CD4-positive, CD25-positive, alpha-beta regulatory T cell (primary cell): ENCODE data around the gene TCIRG1. TPM values are rescaled to one million over a fixed set of nuclear protein-coding genes. Genes with fewer than 3 reads are reported as not detected.

ENCODE experiments used
- ATAC-seq, 2 donors: fragments of 150-1000 bp; cut with Tn5 transposase; one replicate each; pipeline ENCODE4 v1.10.0; 2021; ENCODE audit warnings: low read depth in 2 of 2, moderate number of reproducible peaks in 2 of 2, moderate library complexity in 1 of 2
- DNase-seq, 3 donors: peaks; one replicate each; pipeline versions ENCODE4 v3.0.0 to v3.0.0-alpha.2; 2012 to 2022; ENCODE audit warnings: mixed read lengths in 1 of 3
- H3K27ac ChIP-seq: one replicate; pipeline ENCODE4 v1.7.0; 2013; ENCODE audit warnings: mild to moderate bottlenecking, low read length; ENCODE audit not compliant: insufficient read depth, poor library complexity, severe bottlenecking
- H3K27me3 ChIP-seq: one replicate; pipeline ENCODE4 v1.7.0; 2013; ENCODE audit warnings: low read length; ENCODE audit not compliant: control insufficient read depth, insufficient read depth
- H3K36me3 ChIP-seq: one replicate; pipeline ENCODE4 v1.7.0; 2013; ENCODE audit warnings: mild to moderate bottlenecking, low read length, moderate library complexity; ENCODE audit not compliant: control insufficient read depth, insufficient read depth
- H3K4me1 ChIP-seq: 2 replicates; pipeline ENCODE4 v1.7.0; 2013; ENCODE audit warnings: mild to moderate bottlenecking, low read length; ENCODE audit not compliant: insufficient read depth, control insufficient read depth, poor library complexity, severe bottlenecking
- H3K4me3 ChIP-seq: one replicate; pipeline ENCODE4 v1.7.0; 2013; ENCODE audit warnings: low read depth, mild to moderate bottlenecking, low read length, moderate library complexity
- H3K9me3 ChIP-seq, 2 experiments: 1 replicate in 1 of 2; 2 replicates in 1 of 2; pipeline ENCODE4 v1.7.0; 2013; ENCODE audit warnings: low read length in 2 of 2, mild to moderate bottlenecking in 1 of 2, moderate library complexity in 1 of 2; ENCODE audit not compliant: control insufficient read depth in 2 of 2
- H3K27ac Mint-ChIP-seq, 3 donors: one replicate each; pipeline ENCODE4 v1.8.0; 2020 to 2022; ENCODE audit warnings: mild to moderate bottlenecking in 3 of 3, mixed read lengths in 3 of 3, moderate library complexity in 2 of 3
- H3K27me3 Mint-ChIP-seq: one replicate; pipeline ENCODE4 v1.8.0; 2022; ENCODE audit warnings: mild to moderate bottlenecking, mixed read lengths
- H3K36me3 Mint-ChIP-seq: one replicate; pipeline ENCODE4 v1.8.0; 2020; ENCODE audit warnings: mixed read lengths
- H3K4me1 Mint-ChIP-seq, 4 donors: one replicate each; pipeline ENCODE4 v1.8.0; 2020 to 2022; ENCODE audit warnings: mixed read lengths in 4 of 4, mild to moderate bottlenecking in 1 of 4
- H3K4me3 Mint-ChIP-seq, 4 donors: one replicate each; pipeline ENCODE4 v1.8.0; 2020 to 2022; ENCODE audit warnings: mild to moderate bottlenecking in 4 of 4, mixed read lengths in 4 of 4, moderate library complexity in 3 of 4
- H3K9me3 Mint-ChIP-seq, 7 donors: one replicate each; pipeline ENCODE4 v1.8.0; 2020 to 2022; ENCODE audit warnings: mixed read lengths in 7 of 7, mild to moderate bottlenecking in 3 of 7, moderate library complexity in 2 of 7
- polyA plus RNA-seq, 4 donors: library from polyadenylated mRNA; unstranded; fragments of 300-500 nt; fragmentation: Illumina TruSeq; gene quantifications; one replicate each; pipeline ENCODE4 v1.2.3, GENCODE V29; 2021
- total RNA-seq: library from RNA; stranded (reverse); gene quantifications from one replicate; pipeline ENCODE4 v1.2.3, GENCODE V29; 2022

The TCIRG1 gene
- total and polyA plus RNA-seq, 5 donors from 2014 or later, result 33.3 to 290 (median 53.9) TPM

- Mint-ChIP-seq H3K27me3 (no peaks in the 10 kb centered on the region), H3K9me3 (no peaks in the 10 kb centered on the region), H3K27ac (no peak overlapping the region), H3K4me1 (peaks cover 0 to 16% (median 5%) of the 10 kb centered on the region in 4 donors), H3K4me3 (no peak overlapping the region), H3K36me3 (peaks cover 4% of the 10 kb centered on the region)
- ATAC-seq (no peak), DNase-seq (no peak)
- H3K27me3 ChIP-seq, result no peaks in the 10 kb centered on the region
- no peaks in the 10 kb centered on the region for H3K9me3 ChIP-seq
- peaks cover 10% of the 10 kb centered on the region for H3K4me1 ChIP-seq
- H3K4me3 ChIP-seq, result no peak overlapping the region
- no peaks in the 10 kb centered on the region for H3K36me3 ChIP-seq
- no peak overlapping the region for H3K27ac ChIP-seq
Measured at GRCh38 chr11:67996051-67996450, 42.8 kb upstream of the TCIRG1 start.

GRCh38 chr11:67996622-67997474 is 42.0 kb upstream of the TCIRG1 start:
- Mint-ChIP-seq H3K27ac (peak overlapping the region in 1 of 3 donors; percentile 47), H3K9me3 (no peaks in the 10 kb centered on the region)
- peak; percentile 37 to 53 for ATAC-seq

GRCh38 chr11:67997475-67997921 is 41.3 kb upstream of the TCIRG1 start:
- ATAC-seq (no peak), DNase-seq (no peak)
- Mint-ChIP-seq H3K27me3 (peaks cover 4% of the 10 kb centered on the region), H3K4me3 (peak overlapping the region in 1 of 4 donors; percentile 54), H3K4me1 (peaks cover 0 to 21% (median 10%) of the 10 kb centered on the region in 4 donors), H3K36me3 (peaks cover 4% of the 10 kb centered on the region), H3K27ac (peak overlapping the region in 1 of 3 donors; percentile 47), H3K9me3 (no peaks in the 10 kb centered on the region)
- no peaks in the 10 kb centered on the region for H3K9me3 ChIP-seq
- no peak overlapping the region for H3K27ac ChIP-seq
- no peak overlapping the region for H3K4me3 ChIP-seq
- H3K36me3 ChIP-seq, result no peaks in the 10 kb centered on the region
- H3K27me3 ChIP-seq, result no peaks in the 10 kb centered on the region
- peaks cover 10% of the 10 kb centered on the region for H3K4me1 ChIP-seq

More at GRCh38 chr11:67996622-67997474, 42.0 kb upstream of the TCIRG1 start:
- Histone ChIP-seq H3K36me3 (no peaks in the 10 kb centered on the region), H3K27ac (no peak overlapping the region), H3K4me3 (no peak overlapping the region), H3K27me3 (no peaks in the 10 kb centered on the region), H3K4me1 (peaks cover 10% of the 10 kb centered on the region), H3K9me3 (no peaks in the 10 kb centered on the region)
- H3K27me3 Mint-ChIP-seq, result no peaks in the 10 kb centered on the region
- peaks cover 0 to 16% (median 5%) of the 10 kb centered on the region in 4 donors for H3K4me1 Mint-ChIP-seq
- H3K4me3 Mint-ChIP-seq, result peak overlapping the region in 1 of 4 donors; percentile 54
- DNase-seq, result no peak
- peaks cover 4% of the 10 kb centered on the region for H3K36me3 Mint-ChIP-seq

- H3K27me3 ChIP-seq, result no peaks in the 10 kb centered on the region
- peak in 1 of 3 donors; percentile 43 for DNase-seq
- ATAC-seq, result no peak
- H3K9me3 ChIP-seq, result no peaks in the 10 kb centered on the region
- H3K27ac ChIP-seq, result no peak overlapping the region
- peaks cover 13% of the 10 kb centered on the region for H3K4me1 ChIP-seq
- H3K4me3 ChIP-seq, result no peak overlapping the region
- Mint-ChIP-seq H3K36me3 (peaks cover 4% of the 10 kb centered on the region), H3K4me1 (peaks cover 0 to 27% (median 12%) of the 10 kb centered on the region in 4 donors), H3K4me3 (peak overlapping the region in 1 of 4 donors; percentile 29), H3K27me3 (peaks cover 4% of the 10 kb centered on the region), H3K27ac (no peak overlapping the region), H3K9me3 (no peaks in the 10 kb centered on the region)
- H3K36me3 ChIP-seq, result no peaks in the 10 kb centered on the region
Measured at GRCh38 chr11:67998150-67999045, 40.4 kb upstream of the TCIRG1 start.

GRCh38 chr11:67999201-67999629 is 39.6 kb upstream of the TCIRG1 start:
- no peaks in the 10 kb centered on the region for H3K9me3 Mint-ChIP-seq
- ATAC-seq, result no peak
- no peak for DNase-seq

GRCh38 chr11:67999704-68000103 is 39.1 kb upstream of the TCIRG1 start:
- Mint-ChIP-seq H3K36me3 (peaks cover 4% of the 10 kb centered on the region), H3K4me3 (peak overlapping the region in 1 of 4 donors; percentile 69), H3K27ac (peak overlapping the region in 1 of 3 donors; percentile 26), H3K9me3 (no peaks in the 10 kb centered on the region), H3K27me3 (peaks cover 4% of the 10 kb centered on the region), H3K4me1 (peaks cover 0 to 26% (median 12%) of the 10 kb centered on the region in 4 donors)
- no peaks in the 10 kb centered on the region for H3K36me3 ChIP-seq
- ATAC-seq (no peak), DNase-seq (no peak)
- no peaks in the 10 kb centered on the region for H3K9me3 ChIP-seq
- peaks cover 20% of the 10 kb centered on the region for H3K4me1 ChIP-seq
- no peak overlapping the region for H3K4me3 ChIP-seq
- no peaks in the 10 kb centered on the region for H3K27me3 ChIP-seq
- no peak overlapping the region for H3K27ac ChIP-seq

More at GRCh38 chr11:67999201-67999629, 39.6 kb upstream of the TCIRG1 start:
- Mint-ChIP-seq H3K4me1 (peaks cover 0 to 24% (median 12%) of the 10 kb centered on the region in 4 donors), H3K27me3 (peaks cover 4% of the 10 kb centered on the region), H3K36me3 (peaks cover 4% of the 10 kb centered on the region), H3K27ac (no peak overlapping the region), H3K4me3 (peak overlapping the region in 1 of 4 donors; percentile 69)
- peaks cover 17% of the 10 kb centered on the region for H3K4me1 ChIP-seq
- no peaks in the 10 kb centered on the region for H3K27me3 ChIP-seq
- no peaks in the 10 kb centered on the region for H3K36me3 ChIP-seq
- H3K4me3 ChIP-seq, result no peak overlapping the region
- no peak overlapping the region for H3K27ac ChIP-seq
- H3K9me3 ChIP-seq, result no peaks in the 10 kb centered on the region

- Histone ChIP-seq H3K36me3 (no peaks in the 10 kb centered on the region), H3K9me3 (no peaks in the 10 kb centered on the region), H3K4me1 (peaks cover 20% of the 10 kb centered on the region), H3K27me3 (no peaks in the 10 kb centered on the region), H3K4me3 (no peak overlapping the region), H3K27ac (no peak overlapping the region)
- DNase-seq, result no peak
- peaks cover 0 to 27% (median 11%) of the 10 kb centered on the region in 4 donors for H3K4me1 Mint-ChIP-seq
- peaks cover 4% of the 10 kb centered on the region for H3K27me3 Mint-ChIP-seq
- peak overlapping the region in 2 of 3 donors; percentile 76 to 86 for H3K27ac Mint-ChIP-seq
- H3K4me3 Mint-ChIP-seq, result peak overlapping the region; percentile 72 to 84 (median 80)
- no peaks in the 10 kb centered on the region for H3K9me3 Mint-ChIP-seq
- no peak for ATAC-seq
- H3K36me3 Mint-ChIP-seq, result no peaks in the 10 kb centered on the region
Measured at GRCh38 chr11:68002575-68002937, 36.3 kb upstream of the TCIRG1 start.
